IMR-90 (cell line): Measurements from ENCODE around the gene RAB25.

Experiments
- BHLHE40 ChIP-seq: fragments of 150-350 bp; IDR thresholded peaks from 2 replicates; pipeline ENCODE4 v1.6.1; 2016; ENCODE audit warnings: mild to moderate bottlenecking, low read depth, low read length
- CEBPB ChIP-seq: IDR thresholded peaks from 2 replicates; pipeline ENCODE4 v1.6.1; 2012; ENCODE audit warnings: low read depth, low read length, improper control_type of control experiment
- FOS ChIP-seq: fragments of 150-350 bp; IDR thresholded peaks from 2 replicates; pipeline ENCODE4 v1.6.1; 2016; ENCODE audit warnings: low read depth, low read length
- MAFK ChIP-seq: IDR thresholded peaks from 2 replicates; pipeline ENCODE4 v1.6.1; 2012; ENCODE audit warnings: low read depth, low read length, improper control_type of control experiment
- MAZ ChIP-seq: IDR thresholded peaks from 2 replicates; pipeline ENCODE4 v1.6.1; 2012; ENCODE audit warnings: low read depth, mild to moderate bottlenecking, low read length, improper control_type of control experiment, moderate library complexity, borderline replicate concordance
- MXI1 ChIP-seq: IDR thresholded peaks from 2 replicates; pipeline ENCODE4 v1.6.1; 2012; ENCODE audit warnings: low read depth, mild to moderate bottlenecking, low read length, moderate library complexity, borderline replicate concordance
- NFE2L2 ChIP-seq: fragments of 150-350 bp; IDR thresholded peaks from 2 replicates; pipeline ENCODE4 v1.6.1; 2016; ENCODE audit warnings: low read depth, mild to moderate bottlenecking, low read length
- POLR2A ChIP-seq: IDR thresholded peaks from 2 replicates; pipeline ENCODE4 v1.6.1; 2012; ENCODE audit warnings: mild to moderate bottlenecking, low read depth, low read length
- RAD21 ChIP-seq: IDR thresholded peaks from 2 replicates; pipeline ENCODE4 v1.6.1; 2012; ENCODE audit warnings: low read length, improper control_type of control experiment
- RFX5 ChIP-seq: IDR thresholded peaks from 2 replicates; pipeline ENCODE4 v1.8.0; 2012; ENCODE audit warnings: low read depth, mild to moderate bottlenecking, low read length, moderate library complexity
- SMC3 ChIP-seq: fragments of 150-350 bp; IDR thresholded peaks from 2 replicates; pipeline ENCODE4 v1.6.1; 2016; ENCODE audit warnings: low read depth, mild to moderate bottlenecking, antibody characterized with exemption, low read length, moderate library complexity
- USF2 ChIP-seq: fragments of 150-350 bp; IDR thresholded peaks from 2 replicates; pipeline ENCODE4 v1.6.1; 2017; ENCODE audit warnings: mild to moderate bottlenecking, antibody characterized with exemption, low read length, low read depth
- TF ChIP-seq, protein P1 (sequence below): conservative IDR thresholded peaks from 2 replicates; pipeline ENCODE4 v1.5.1; 2012; ENCODE audit warnings: mild to moderate bottlenecking, low read depth, low read length, improper control_type of control experiment
- TF ChIP-seq, protein P2 (sequence below): fragments of 150-350 bp; IDR thresholded peaks from 2 replicates; pipeline ENCODE4 v1.6.1; 2016; ENCODE audit warnings: low read depth, mild to moderate bottlenecking, low read length, moderate library complexity, borderline replicate concordance

- TF ChIP-seq CEBPB (no peak), POLR2A (no peak; the same call in none of the 2 replicates), RFX5 (no peak), USF2 (no peak), RAD21 (no peak), BHLHE40 (no peak), SMC3 (no peak), MAFK (no peak), NFE2L2 (no peak), FOS (no peak), MXI1 (no peak), MAZ (no peak)
- TF ChIP-seq, protein P1, sequence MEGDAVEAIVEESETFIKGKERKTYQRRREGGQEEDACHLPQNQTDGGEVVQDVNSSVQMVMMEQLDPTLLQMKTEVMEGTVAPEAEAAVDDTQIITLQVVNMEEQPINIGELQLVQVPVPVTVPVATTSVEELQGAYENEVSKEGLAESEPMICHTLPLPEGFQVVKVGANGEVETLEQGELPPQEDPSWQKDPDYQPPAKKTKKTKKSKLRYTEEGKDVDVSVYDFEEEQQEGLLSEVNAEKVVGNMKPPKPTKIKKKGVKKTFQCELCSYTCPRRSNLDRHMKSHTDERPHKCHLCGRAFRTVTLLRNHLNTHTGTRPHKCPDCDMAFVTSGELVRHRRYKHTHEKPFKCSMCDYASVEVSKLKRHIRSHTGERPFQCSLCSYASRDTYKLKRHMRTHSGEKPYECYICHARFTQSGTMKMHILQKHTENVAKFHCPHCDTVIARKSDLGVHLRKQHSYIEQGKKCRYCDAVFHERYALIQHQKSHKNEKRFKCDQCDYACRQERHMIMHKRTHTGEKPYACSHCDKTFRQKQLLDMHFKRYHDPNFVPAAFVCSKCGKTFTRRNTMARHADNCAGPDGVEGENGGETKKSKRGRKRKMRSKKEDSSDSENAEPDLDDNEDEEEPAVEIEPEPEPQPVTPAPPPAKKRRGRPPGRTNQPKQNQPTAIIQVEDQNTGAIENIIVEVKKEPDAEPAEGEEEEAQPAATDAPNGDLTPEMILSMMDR = no peak
- TF ChIP-seq, protein P2, sequence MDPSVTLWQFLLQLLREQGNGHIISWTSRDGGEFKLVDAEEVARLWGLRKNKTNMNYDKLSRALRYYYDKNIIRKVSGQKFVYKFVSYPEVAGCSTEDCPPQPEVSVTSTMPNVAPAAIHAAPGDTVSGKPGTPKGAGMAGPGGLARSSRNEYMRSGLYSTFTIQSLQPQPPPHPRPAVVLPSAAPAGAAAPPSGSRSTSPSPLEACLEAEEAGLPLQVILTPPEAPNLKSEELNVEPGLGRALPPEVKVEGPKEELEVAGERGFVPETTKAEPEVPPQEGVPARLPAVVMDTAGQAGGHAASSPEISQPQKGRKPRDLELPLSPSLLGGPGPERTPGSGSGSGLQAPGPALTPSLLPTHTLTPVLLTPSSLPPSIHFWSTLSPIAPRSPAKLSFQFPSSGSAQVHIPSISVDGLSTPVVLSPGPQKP = no peak
Measured at GRCh38 chr1:156104861-156105832, 44.2 kb downstream of the RAB25 start.
